Subcutaneous adipose tissue (tissue), 4 donors: Measurements from ENCODE around the gene INTS3. TPM values are rescaled to one million over a fixed set of nuclear protein-coding genes. Genes with fewer than 3 reads are reported as not detected.

Experiments
- total RNA-seq, 4 donors: library from RNA; depleted of rRNA; stranded (reverse); fragments of >200 nt; gene quantifications; one replicate each; pipeline ENCODE4 v1.1.0, GENCODE V29; 2016
- TF ChIP-seq, protein P1 (sequence below): fragments of 450-650 bp; IDR thresholded peaks from one replicate; pipeline ENCODE4 v1.5.1; 2016; ENCODE audit warnings: low read depth, mild to moderate bottlenecking, control low read depth, antibody characterized with exemption, moderate library complexity

The INTS3 gene
- total RNA-seq, 4 donors from 2014 or later: 39.1 to 53.9 (median 47.1) TPM

DNA sequence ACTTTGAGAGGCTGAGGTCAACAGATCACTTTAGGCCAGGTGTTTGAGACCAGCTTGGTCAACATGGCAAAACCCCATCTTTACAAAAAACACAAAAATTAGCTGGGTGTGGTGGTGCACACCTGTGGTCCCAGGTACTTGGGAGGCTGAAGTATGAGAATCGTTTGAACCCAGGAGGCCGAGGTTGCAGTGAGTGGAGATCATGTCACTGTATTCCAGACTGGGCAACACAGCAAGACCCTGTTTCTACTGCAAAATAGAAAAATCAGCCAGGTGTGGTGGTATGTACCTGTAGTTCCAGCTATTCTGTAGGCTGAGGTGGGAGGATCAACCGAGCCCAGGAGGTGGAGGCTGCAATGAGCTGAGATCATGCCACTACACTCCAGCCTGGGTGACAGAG is 4.2 kb upstream of the INTS3 start:
- TF ChIP-seq, protein P1, sequence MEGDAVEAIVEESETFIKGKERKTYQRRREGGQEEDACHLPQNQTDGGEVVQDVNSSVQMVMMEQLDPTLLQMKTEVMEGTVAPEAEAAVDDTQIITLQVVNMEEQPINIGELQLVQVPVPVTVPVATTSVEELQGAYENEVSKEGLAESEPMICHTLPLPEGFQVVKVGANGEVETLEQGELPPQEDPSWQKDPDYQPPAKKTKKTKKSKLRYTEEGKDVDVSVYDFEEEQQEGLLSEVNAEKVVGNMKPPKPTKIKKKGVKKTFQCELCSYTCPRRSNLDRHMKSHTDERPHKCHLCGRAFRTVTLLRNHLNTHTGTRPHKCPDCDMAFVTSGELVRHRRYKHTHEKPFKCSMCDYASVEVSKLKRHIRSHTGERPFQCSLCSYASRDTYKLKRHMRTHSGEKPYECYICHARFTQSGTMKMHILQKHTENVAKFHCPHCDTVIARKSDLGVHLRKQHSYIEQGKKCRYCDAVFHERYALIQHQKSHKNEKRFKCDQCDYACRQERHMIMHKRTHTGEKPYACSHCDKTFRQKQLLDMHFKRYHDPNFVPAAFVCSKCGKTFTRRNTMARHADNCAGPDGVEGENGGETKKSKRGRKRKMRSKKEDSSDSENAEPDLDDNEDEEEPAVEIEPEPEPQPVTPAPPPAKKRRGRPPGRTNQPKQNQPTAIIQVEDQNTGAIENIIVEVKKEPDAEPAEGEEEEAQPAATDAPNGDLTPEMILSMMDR: no peak

DNA sequence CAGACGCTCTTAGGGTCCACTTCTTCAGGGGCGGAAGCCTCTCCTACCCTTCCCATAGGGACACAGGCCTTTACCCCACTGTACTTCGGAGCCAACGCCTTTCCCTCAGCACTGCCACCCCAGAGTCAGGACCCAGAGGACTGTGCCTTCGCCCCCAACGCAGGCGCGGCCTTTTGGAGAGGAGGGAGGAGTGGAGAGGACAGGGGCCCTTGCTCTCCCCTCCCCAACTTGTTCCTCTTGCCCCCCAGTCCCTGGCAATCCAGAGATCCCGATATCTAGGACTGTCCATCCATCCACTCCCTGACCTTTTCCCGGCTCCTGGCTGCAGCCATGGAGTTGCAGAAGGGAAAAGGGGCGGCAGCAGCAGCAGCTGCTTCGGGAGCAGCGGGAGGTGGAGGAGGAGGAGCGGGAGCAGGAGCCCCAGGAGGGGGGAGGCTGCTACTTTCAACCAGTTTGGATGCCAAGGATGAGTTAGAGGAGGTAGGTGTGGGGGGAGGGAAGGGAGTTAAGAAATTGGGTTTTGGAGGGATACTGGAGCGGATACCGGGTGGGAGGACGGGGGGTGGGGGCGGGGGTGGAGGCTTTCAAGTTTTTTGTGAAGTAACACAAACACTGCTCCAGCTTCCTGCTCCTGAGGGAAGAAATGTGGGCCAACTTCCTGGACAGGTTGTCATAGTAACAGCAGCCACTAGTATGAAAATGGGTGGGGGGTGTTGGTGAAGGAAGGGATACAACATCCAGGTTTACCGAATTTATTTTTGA is 636 bp downstream of the INTS3 start:
- TF ChIP-seq, protein P1: no peak

DNA sequence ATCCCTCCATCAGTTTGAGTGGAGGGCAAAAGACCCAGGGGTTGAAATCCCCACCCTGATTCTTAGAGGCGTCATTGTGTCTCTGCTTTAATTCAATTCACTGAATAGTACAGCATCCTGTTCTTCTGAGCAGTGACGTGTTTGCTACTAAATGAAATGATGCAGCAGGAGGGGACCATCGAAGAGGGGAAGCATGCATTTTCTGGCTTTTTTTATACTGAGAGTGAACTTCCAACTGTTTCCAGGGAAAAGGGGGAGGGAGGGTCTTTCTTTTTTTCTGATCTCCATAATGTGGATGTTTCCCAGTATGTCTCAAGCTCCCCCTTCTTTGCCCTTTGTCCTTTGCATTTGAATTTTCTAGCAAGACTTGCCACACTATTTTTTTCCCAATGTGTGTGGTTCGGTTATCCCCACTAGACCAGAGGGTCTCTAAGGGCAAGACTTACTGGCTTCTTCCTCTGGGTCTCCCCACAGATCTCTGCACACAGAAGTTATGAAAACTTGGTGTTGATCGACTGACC is 2.7 kb downstream of the INTS3 start:
- TF ChIP-seq, protein P1: no peak

DNA sequence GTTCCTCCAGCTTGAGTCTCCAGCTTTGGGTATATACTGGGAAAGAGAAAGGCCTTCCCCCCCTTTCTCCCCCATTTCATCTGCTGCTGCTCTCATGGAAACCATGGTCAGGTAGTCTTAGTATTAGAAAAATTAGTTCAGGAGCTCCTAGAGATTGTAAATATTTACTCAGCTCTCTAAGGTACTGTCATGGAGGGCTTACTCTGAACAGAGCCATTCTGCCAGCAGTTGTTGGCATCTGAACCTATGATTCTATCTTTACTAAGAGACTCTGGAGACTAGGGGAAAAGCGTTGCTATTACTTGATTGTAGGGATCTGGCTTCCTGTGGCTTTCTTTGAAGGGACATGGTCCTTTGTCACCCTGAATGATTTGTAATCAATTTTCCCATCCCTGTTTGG is 6.1 kb downstream of the INTS3 start:
- TF ChIP-seq, protein P1: no peak

DNA sequence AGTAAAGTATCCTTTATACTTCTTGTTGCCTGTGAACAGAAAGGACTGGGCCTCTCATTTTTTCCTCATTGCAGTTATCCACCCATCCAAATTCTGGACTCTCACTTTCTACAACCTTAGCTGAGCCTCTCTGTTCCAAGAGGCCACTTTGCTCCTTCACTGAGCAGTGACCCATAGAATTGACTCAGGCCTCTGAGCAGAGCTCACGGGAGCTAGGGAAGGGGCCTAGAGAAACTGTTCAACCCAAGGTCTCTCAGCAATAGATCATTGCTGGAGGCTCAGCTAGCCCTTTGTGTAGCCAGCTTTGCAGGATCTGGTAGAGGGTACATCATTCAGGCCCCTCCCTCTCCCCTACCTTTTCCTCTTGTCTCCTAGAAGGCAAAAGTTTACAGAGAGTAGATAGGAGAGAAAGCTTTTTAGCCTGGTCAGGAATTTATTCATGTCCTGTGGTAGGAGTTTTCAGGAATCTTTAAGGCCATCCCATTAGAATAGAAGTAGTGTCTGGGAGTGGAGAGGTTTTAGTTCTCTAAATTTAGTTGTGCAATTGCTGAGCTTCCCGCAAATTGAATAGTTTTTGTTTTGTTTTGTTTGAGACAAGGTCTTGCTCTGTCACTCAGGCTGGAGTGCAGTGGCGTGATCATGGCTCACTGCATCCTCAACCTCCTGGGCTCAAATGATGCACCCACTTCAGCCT is 6.7 kb downstream of the INTS3 start:
- TF ChIP-seq, protein P1: no peak

DNA sequence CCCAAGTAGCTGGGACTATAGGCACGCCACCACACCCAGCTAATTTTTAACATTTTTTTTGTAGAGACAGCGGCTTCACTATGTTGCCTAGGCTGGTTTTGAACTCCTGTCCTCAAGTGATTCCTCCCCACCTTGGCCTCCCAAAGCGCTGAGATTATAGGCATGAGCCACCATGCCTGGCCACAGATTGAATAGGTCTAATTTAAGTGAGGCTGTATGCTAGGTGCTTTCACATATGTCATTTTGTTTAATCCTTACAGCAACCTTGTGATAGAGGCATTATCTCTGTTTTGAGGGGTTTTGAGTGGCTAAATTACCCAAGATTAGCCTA is 7.2 kb downstream of the INTS3 start:
- TF ChIP-seq, protein P1: no peak

DNA sequence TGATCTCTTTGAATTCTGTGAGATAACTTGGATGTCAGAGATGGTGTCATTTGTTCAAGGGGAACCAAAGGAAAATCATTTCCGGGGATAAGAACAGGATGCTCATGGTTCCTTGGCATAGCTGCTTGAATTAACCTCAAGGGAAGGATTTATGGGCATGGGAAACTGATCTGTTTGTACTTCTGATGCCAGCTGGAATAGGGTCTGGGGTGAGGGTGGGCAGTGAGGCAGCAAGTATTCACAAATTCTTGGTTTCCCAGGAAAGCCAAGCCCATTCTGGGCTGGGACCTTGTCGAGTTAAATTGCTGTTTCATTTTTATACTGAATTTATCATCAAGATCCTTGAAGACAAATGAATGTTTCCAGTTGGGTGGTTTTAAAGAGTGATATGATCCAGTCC is 14.1 kb downstream of the INTS3 start:
- TF ChIP-seq, protein P1: no peak
